Measurements from ENCODE around the gene IL4I1. TPM values are rescaled to one million over a fixed set of nuclear protein-coding genes. Genes with fewer than 3 reads are reported as not detected.
"Not testable (repeated sequence)": the region's sequence is repeated elsewhere in the genome, so short reads cannot be mapped to it uniquely, and the experiment has no call there.

The IL4I1 gene
- polyA plus RNA-seq, 4 donors: 2.3 to 3.0 (median 2.5) TPM

GRCh38 chr19:49925486-49925885 is 28.8 kb upstream of the IL4I1 start:
- DNase-seq (ENCODE audit: low read depth in 4 of 4, low spot score in 2 of 4): no peak

DNA sequence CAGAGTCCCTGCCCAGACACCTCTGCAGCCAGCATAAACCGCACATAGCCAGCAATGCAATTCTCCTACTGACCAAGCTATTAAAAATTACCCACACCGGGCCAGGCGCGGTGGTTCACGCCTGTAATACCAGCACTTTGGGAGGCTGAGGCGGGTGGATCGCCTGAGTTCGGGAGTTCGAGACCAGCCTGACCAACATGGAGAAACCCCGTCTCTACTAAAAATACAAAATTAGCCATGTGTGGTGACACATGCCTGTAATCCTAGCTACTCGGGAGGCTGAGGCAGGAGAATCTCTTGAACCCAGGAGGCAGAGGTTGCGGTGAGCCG is 28.2 kb upstream of the IL4I1 start:
- DNase-seq (ENCODE audit: low read depth in 4 of 4, low spot score in 2 of 4): not testable (repeated sequence)

GRCh38 chr19:49924004-49924880 is 27.6 kb upstream of the IL4I1 start:
- no peak for DNase-seq (ENCODE audit: low read depth in 4 of 4, low spot score in 2 of 4)

DNA sequence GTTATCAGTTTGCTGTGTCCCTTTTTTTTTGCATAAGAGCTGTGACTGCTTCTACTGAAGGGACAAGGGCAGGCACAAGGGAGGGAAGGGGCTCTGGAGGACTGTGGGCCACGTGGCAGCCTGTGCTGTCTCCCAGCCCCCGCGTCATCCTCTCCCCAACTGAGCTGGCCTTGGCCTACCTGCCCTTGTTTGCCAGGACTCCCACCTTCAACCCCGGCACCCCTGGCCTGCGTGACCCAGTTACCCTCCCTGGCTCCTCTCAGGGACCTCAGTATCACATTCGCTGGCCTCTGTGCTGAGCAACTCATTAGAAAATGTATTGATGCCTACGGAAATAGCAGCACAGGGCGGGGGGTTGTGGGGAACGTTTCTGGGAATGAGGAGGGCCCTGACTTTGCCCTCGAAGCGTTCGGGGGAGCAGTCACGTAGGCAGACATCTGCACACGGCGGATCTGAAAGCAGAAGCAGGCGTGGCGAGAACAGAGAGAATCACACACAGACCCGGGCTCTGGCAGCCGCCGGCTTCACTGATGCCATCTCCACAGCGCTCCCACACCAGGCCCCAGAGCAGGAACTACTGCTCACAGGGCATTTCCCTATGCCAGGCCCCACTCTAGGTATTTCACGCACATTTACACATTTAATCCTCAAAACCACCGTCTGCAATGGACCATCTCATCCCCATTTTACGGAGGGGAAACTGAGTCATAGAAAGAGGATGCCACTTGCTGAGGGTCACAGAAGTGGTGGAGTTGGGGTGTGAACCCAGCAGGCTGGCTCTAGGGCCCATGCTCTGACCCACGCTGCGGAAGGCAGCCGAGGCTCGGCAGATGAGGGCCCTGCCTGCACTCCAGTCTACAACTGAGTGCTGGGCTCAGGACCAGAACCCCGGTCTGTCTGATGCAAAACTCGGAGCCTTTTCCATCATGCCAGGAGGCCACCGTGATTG is 26.6 kb upstream of the IL4I1 start:
- DNase-seq (ENCODE audit: low read depth in 4 of 4, low spot score in 2 of 4): no peak

DNA sequence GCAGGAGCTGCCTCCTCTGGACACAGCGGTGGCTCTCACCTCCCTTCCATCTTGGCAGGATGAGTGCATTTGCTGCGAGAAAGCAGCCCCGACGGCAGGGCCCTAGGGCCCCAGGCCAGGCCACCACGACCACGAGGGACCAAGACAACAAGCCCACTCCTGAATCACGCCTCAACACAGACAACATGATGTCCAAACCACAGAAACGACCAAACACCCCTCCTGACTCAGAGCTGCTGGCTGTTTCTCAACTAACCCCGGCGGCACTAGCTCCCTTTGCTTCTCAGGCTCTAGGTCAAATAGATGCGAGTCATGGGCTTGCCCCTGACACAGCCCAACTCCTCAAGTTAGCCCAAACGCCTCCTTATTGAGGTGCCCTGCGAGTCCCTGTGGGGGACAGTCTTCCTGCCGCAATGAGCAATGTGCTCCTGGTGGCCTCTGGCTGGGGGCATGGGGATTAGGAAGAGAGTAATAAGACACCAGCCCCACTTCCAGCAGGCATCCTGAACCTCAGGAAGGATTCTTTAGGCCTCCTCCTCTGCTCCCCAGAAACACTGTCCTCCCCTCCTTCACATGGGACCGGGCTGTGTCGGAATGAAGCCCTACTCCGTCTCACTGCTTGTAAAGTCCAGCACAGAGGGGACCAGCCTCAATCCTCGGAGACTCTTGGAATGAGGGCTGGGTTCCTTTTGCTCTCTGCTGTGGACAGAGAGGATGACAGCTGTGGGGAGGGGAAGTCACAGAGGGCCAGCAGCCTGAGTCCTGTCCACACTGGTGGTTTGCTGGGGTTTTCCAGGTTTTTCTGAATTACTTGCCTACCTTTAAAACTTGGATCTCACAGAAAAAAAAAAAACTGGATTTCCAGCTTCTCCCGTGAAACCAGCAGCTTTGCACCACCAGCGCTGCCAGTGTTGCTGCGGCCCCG is 25.4 kb upstream of the IL4I1 start:
- no peak for DNase-seq (ENCODE audit: low read depth in 4 of 4, low spot score in 2 of 4)

- DNase-seq (ENCODE audit: low read depth in 4 of 4, low spot score in 2 of 4): no peak
Observed at GRCh38 chr19:49920624-49921363, 24.1 kb upstream of the IL4I1 start.

DNA sequence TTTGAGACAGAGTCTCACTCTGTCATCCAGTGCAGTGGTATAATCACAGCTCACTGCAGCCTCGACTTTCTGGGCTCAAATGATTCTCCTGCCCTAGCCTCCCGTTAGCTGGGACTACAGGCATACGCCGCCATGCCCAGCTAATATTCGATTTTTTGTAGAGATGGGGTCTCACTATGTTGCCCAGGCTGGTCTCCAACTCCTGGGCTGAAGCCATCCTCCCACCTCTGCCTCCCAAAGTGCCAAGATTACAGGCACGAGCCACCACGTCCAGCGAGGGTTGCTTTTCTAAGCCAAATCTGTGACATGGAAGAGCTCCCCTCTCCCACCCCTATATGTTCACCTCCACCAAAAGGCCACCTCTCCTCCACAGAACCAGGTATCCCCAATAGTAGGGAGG is 21.4 kb upstream of the IL4I1 start:
- no peak for DNase-seq (ENCODE audit: low read depth in 4 of 4, low spot score in 2 of 4)

DNA sequence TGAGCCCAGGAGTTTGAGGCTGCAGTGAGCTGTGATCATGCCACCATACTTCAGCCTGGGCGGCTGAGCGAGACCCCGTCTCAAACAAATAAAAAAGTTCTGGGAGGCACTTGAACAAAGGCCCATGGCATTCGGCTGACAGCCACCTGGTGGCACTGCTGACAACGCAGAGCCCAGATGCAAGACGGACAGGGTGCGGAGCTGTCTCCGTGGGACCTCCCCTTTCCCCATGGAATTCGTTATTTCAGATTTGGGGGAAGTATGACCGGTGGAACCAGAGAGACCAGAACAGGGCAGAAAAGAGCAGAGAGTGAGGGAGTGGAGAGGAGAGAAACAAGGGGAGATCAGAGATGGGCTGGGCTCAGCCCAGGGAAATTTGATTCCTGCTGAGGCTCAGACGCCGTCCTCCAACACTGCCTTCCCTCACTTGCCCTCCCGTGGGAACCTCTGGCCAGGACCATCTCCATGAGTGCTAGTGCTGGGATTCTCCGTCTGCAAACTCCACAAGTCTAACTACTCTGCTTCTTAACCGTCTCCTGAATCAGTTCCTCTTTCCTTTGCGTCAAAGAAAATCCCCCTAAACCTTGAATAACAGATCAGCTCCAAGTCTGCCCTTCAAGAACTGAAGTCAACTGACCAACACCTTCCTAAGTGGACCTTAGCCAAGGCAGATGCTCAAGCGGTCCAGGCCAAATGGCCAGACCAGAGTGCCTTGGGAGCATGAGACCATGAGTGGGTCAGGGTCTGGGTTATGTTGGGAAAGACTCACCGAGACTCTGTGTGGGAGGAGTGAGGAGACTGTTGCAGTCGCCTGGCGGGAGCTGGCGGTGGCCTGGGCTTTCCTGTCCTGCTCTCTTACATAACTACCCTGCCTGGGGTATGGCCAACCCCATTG is 20.4 kb upstream of the IL4I1 start:
- DNase-seq (ENCODE audit: low read depth in 4 of 4, low spot score in 2 of 4): no peak

DNA sequence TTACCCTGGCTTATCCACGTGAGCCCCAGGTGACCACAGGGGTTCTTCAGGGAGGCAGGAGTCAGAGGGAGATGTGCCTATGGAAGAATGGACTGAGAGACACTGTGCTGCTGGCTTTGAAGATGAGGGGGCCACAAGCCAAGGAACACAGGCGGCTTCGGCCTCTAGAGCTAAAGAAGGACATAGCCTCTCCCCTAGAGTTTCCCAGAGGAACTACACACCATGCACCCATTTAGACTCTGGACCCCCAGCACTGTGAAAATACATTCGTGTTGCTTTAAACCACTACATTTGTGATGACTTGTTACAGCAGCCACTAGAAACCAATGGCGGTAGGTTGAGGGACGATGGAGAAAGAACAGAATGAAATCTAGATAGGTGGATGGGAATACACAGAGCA is 18.6 kb upstream of the IL4I1 start:
- DNase-seq (ENCODE audit: low read depth in 4 of 4, low spot score in 2 of 4): no peak

DNA sequence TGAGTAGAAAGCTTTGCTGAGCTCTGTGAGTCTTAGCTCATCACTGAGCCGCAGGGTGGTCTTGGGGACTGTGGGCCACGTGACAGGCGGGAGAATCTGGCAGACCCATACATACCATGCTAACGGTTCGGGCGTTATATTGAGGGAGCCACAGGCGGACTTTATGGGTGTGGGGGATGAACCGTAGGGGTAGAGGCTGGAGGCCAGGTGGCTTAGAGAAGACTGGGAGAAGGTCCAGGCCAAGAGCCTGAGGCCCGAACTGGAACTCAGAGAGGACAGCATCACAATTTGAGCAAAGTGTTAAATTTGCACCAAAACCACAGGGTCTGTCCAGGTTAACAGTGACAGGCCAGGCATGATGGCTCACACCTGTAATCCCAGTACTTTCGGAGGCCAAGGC is 17.0 kb upstream of the IL4I1 start:
- DNase-seq (ENCODE audit: low read depth in 4 of 4, low spot score in 2 of 4): no peak

DNA sequence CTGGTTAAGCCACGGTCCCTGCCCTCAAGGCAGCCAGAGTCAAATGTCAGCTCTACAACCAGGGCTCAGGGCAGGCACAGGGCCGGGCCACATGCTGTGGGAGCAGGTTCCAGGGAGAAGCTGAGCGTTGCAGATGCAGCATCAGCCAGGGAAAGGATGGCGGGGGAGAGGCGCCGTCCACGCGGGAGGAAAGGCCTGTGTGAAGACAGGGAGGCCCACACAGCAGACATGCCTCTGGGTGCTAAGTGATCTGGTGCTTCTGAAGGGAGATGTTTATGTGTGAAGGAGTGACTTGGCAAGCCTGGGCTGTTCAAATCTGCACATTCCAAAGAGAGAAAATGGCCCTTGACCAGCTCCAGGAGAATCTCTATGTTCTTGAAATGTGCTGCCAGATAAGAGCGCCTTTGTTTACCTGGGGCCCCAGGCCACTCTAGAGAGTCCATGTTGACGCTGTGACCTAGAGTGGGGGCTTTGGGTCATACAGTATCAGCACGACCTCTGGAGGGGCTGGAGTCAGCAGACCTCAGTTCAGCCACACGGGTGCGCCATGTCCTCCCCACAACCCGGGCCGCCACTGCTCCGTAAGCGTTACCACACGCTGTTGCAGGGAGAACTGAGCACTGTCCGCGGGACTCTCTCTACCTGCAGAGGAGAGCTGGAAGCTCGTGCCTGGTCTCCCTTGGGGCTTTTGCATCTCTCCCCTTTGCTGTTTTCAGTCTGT is 16.4 kb upstream of the IL4I1 start:
- no peak for DNase-seq (ENCODE audit: low read depth in 4 of 4, low spot score in 2 of 4)

- no peak for DNase-seq (ENCODE audit: low read depth in 4 of 4, low spot score in 2 of 4)
Observed at GRCh38 chr19:49911381-49912145, 14.9 kb upstream of the IL4I1 start.

- DNase-seq (ENCODE audit: low read depth in 4 of 4, low spot score in 2 of 4): no peak
Observed at GRCh38 chr19:49910179-49910578, 13.5 kb upstream of the IL4I1 start.

GRCh38 chr19:49908480-49909420 is 12.1 kb upstream of the IL4I1 start:
- DNase-seq (ENCODE audit: low read depth in 4 of 4, low spot score in 2 of 4): no peak

DNA sequence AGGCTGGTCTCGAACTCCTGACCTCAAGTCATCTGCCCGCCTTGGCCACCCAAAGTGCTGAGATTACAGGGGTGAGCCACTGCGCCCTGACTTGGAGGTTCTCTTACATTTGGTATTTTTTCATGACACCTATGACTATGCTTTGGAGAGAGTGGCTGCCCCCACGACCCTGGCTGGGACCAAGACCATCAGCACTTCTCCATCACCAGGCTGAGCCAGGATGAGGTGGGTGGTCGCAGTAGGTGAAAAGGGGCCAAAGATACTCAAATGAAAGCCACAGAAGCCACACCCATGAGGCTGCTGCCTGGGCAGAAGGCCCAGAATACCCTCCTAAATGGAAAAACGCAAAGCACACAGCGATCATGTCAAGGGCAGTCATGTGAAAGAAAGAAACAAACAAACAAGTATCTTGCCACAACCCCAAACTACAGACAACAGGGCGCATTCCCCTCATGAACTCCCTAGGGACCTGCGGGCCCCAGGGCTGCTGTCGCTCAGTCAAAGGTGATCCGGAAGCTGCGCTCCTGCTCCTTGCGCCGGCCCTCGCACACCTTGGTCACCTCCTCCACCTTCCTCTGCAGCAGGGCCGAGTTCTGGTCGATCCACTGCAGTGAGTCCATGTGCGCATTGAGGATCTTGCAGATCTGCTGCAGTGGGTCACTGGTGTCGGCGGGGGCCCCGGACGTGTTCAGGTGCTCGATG is 11.2 kb upstream of the IL4I1 start:
- no peak for DNase-seq (ENCODE audit: low read depth in 4 of 4, low spot score in 2 of 4)

Measured in left renal cortex interstitium (tissue), 4 donors.